ENCODE measurements around the gene UTP18.

DNA sequence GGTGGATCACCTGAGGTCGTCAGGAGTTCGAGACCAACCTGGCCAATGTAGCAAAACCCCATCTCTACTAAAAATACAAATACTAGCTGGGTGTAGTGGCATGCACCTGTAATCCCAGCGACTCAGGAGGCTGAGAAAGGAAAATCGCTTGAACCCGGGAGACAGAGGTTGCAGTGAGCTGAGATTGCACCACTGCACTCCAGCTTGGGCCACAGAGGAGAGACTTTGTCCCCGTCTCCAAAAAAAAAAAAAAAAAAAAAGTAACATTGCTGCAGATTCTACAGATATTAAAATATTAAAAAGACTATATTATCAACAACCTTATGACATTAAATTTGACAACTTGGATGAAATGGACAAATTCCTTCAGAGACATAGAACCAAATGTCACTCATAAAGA lies 26.2 kb upstream of the UTP18 start:
- TF ChIP-seq, protein P1, sequence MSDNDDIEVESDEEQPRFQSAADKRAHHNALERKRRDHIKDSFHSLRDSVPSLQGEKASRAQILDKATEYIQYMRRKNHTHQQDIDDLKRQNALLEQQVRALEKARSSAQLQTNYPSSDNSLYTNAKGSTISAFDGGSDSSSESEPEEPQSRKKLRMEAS (IDR thresholded peaks at IDR 0.05) = no peak
- no peak for TF ChIP-seq CAMTA2 (CRISPR knock-in tag; IDR thresholded peaks at IDR 0.05; ENCODE audit: borderline replicate concordance)
- no peak for TF ChIP-seq NFRKB (IDR thresholded peaks at IDR 0.05)
- no peak for TF ChIP-seq ZNF549 (CRISPR knock-in tag; IDR thresholded peaks at IDR 0.05)
- TF ChIP-seq ZMYM3 (CRISPR knock-in tag; IDR thresholded peaks at IDR 0.05) = no peak

Data from HepG2 (cell line).